Nephron (organoid): ENCODE measurements around the gene OLFML2B.

ENCODE experiments used
- H3K27ac Mint-ChIP-seq, 3 experiments: 2 replicates each; pipeline ENCODE4 v1.8.0; 2020; ENCODE audit warnings: mixed read lengths in 3 of 3, mild to moderate bottlenecking in 2 of 3, moderate library complexity in 1 of 3
- H3K27me3 Mint-ChIP-seq: 2 replicates; pipeline ENCODE4 v1.8.0; 2021; ENCODE audit warnings: low read depth, mild to moderate bottlenecking, moderate library complexity, mixed read lengths
- H3K36me3 Mint-ChIP-seq: 2 replicates; pipeline ENCODE4 v1.8.0; 2020; ENCODE audit warnings: low read depth, mixed read lengths
- H3K4me1 Mint-ChIP-seq: 2 replicates; pipeline ENCODE4 v1.8.0; 2020; ENCODE audit warnings: mixed read lengths
- H3K4me3 Mint-ChIP-seq, 3 experiments: 2 replicates each; pipeline ENCODE4 v1.8.0; 2020; ENCODE audit warnings: mild to moderate bottlenecking in 3 of 3, mixed read lengths in 3 of 3, moderate library complexity in 2 of 3
- H3K9me3 Mint-ChIP-seq: 2 replicates; pipeline ENCODE4 v1.8.0; 2020; ENCODE audit warnings: mixed read lengths
- TF ChIP-seq, protein P1 (sequence below), 3 experiments: fragments of 200-600 bp; sonication (generic); IDR thresholded peaks; one replicate each; pipeline ENCODE4 v1.5.0; 2021; ENCODE audit warnings: antibody characterized with exemption in 3 of 3; ENCODE audit not compliant: unreplicated experiment in 3 of 3

Gene OLFML2B

DNA sequence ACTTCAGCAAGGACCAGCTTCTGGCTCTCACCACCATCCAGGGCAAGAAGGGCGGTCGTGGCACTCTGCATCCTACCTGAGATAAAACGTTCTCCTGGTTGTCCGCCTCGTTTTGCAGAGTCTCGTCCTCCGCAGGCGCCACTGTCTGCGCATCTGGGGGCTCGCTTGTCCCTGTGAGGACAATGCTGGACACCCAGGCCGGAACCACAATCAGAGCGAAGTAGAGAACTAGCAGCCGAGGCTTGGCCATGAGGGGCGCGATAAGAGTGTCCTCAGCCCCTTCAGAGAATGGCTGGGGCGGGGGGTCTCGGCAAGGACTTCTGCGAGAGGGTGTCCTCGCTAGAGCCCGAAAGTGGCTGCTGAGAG is 505 bp downstream of the OLFML2B start:
- Mint-ChIP-seq H3K9me3 (no peaks in the 10 kb centered on the region), H3K36me3 (peaks cover 8% of the 10 kb centered on the region), H3K4me3 (peak overlapping the region; percentile 92 to 99 (median 99)), H3K27ac (peak overlapping the region; percentile 57 to 87 (median 85)), H3K27me3 (peaks cover 11% of the 10 kb centered on the region), H3K4me1 (peaks cover 54% of the 10 kb centered on the region)
- TF ChIP-seq, protein P1, sequence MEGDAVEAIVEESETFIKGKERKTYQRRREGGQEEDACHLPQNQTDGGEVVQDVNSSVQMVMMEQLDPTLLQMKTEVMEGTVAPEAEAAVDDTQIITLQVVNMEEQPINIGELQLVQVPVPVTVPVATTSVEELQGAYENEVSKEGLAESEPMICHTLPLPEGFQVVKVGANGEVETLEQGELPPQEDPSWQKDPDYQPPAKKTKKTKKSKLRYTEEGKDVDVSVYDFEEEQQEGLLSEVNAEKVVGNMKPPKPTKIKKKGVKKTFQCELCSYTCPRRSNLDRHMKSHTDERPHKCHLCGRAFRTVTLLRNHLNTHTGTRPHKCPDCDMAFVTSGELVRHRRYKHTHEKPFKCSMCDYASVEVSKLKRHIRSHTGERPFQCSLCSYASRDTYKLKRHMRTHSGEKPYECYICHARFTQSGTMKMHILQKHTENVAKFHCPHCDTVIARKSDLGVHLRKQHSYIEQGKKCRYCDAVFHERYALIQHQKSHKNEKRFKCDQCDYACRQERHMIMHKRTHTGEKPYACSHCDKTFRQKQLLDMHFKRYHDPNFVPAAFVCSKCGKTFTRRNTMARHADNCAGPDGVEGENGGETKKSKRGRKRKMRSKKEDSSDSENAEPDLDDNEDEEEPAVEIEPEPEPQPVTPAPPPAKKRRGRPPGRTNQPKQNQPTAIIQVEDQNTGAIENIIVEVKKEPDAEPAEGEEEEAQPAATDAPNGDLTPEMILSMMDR (IDR thresholded peaks at IDR 0.05; ENCODE audit: unreplicated experiment in 3 of 3), result no peak

DNA sequence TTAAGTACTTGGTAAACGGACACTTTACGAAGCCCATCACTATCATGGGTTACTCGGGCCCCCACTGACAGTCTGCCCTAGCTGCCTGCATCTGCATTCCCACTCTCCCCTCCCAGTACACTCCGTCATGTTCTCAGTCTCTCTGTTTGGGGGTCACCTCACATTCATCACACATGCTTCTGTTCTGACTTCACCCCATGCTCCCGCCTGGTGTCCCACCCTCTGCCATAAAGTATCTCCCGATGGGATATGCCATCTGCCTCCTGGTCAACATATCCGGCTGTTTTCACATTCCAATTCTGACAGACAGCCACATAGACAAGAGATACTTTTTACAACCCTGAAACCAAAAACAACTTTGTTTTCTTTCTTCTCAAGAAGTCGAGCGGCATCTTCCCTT is 1.0 kb downstream of the OLFML2B start:
- H3K9me3 Mint-ChIP-seq, result no peaks in the 10 kb centered on the region
- H3K27ac Mint-ChIP-seq, result peak overlapping the region; percentile 57 to 87 (median 85)
- TF ChIP-seq, protein P1 (IDR thresholded peaks at IDR 0.05; ENCODE audit: unreplicated experiment in 3 of 3), result no peak
- H3K4me3 Mint-ChIP-seq, result peak overlapping the region; percentile 92 to 99 (median 99)
- peaks cover 11% of the 10 kb centered on the region for H3K27me3 Mint-ChIP-seq
- peaks cover 54% of the 10 kb centered on the region for H3K4me1 Mint-ChIP-seq
- peaks cover 13% of the 10 kb centered on the region for H3K36me3 Mint-ChIP-seq

DNA sequence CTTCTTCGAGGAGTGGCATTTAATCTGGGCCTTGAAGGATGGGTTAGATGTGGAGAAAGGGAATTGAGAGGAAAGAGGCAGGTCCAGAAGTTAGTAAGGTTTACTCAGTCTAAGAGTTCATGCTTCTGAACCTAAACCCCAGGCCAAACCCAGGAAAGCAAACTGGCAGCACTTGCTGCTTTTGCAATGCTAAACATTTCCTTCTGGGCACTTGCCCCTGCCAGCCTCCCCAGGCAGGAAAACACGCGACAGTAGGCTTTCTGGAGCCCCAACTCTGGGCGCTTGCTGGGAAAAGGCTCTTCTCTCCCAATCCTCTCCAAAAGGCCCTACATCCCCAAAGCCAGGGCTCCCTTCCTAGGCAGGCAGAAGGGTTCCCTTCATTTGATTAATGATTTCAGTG is 2.5 kb downstream of the OLFML2B start:
- peaks cover 11% of the 10 kb centered on the region for H3K27me3 Mint-ChIP-seq
- H3K4me1 Mint-ChIP-seq, result peaks cover 59% of the 10 kb centered on the region
- H3K36me3 Mint-ChIP-seq, result peaks cover 27% of the 10 kb centered on the region
- TF ChIP-seq, protein P1 (IDR thresholded peaks at IDR 0.05; ENCODE audit: unreplicated experiment in 3 of 3), result no peak
- H3K4me3 Mint-ChIP-seq, result peak overlapping the region; percentile 92 to 99 (median 99)
- peak overlapping the region; percentile 85 to 87 (median 87) for H3K27ac Mint-ChIP-seq
- H3K9me3 Mint-ChIP-seq, result peaks cover 2% of the 10 kb centered on the region

DNA sequence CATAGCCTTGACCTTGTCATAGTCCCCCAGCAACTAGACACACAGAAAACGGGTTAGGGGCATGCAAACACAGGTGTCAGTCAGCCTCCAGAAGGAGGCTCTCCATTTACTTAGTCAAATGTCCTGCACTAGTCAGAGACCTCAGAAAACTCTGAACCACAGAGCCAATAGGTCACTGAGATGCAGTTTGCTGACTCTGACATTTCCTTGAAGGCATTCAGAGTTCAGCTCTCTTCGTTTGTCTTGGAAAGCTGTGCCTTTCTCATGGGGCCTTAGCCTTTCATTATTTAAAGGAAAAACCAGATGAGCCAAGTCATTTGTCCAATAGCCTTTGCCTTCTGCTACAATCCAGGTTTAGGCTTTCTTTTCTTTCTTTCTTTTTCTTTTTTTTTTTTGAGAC is 3.5 kb downstream of the OLFML2B start:
- Mint-ChIP-seq H3K4me3 (peak overlapping the region; percentile 27 to 99 (median 70)), H3K36me3 (peaks cover 37% of the 10 kb centered on the region), H3K4me1 (peaks cover 63% of the 10 kb centered on the region), H3K9me3 (peaks cover 2% of the 10 kb centered on the region), H3K27ac (peak overlapping the region in 2 of 3 experiments; percentile 57 to 87), H3K27me3 (peaks cover 16% of the 10 kb centered on the region)
- TF ChIP-seq, protein P1 (IDR thresholded peaks at IDR 0.05; ENCODE audit: unreplicated experiment in 3 of 3), result no peak

DNA sequence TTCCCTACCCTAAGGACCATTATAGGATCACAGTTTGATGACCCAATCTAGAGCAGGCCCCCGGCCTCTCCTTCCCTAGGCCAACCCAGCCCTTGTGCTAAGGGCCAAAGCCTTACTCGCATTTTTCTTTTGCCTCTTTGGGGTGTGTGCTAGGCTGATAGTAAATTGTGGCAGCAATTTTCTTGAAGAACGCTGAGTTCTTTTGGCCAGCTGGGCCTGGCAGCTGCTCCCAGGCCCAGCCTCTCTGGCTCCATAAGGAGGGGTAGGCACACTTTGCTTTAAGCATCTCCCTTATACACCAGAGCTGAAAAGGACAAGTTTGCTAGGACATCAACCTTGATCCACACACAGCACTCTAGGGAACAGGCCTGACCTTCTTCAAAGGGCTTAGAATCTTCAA is 4.2 kb downstream of the OLFML2B start:
- peak overlapping the region in 1 of 3 experiments; percentile 20 for H3K4me3 Mint-ChIP-seq
- TF ChIP-seq, protein P1 (IDR thresholded peaks at IDR 0.05; ENCODE audit: unreplicated experiment in 3 of 3), result no peak
- peaks cover 2% of the 10 kb centered on the region for H3K9me3 Mint-ChIP-seq
- peaks cover 64% of the 10 kb centered on the region for H3K4me1 Mint-ChIP-seq
- H3K27ac Mint-ChIP-seq, result no peak overlapping the region
- H3K27me3 Mint-ChIP-seq, result peaks cover 15% of the 10 kb centered on the region
- peaks cover 42% of the 10 kb centered on the region for H3K36me3 Mint-ChIP-seq

DNA sequence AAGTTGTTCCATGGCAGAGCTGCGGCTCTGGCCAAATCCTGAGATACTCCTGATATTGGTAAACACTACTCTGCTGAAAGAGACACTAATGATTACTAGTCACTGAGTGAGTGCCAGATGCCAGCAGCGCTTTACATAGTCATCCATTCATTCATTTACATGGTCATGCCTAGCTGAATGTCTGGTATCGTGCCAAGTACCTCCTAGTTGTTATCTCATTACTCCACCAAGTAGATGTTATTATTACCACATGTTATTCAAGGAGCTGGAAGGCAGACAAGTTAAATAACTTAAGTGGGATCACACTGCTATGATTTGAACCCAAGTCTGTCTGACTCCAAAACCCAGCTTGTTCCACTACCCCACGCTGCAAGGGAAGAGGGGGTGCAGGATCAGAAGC is 4.7 kb downstream of the OLFML2B start:
- Mint-ChIP-seq H3K4me1 (peaks cover 63% of the 10 kb centered on the region), H3K9me3 (peaks cover 4% of the 10 kb centered on the region), H3K36me3 (peaks cover 46% of the 10 kb centered on the region), H3K27ac (peak overlapping the region in 2 of 3 experiments; percentile 39 to 49), H3K27me3 (peaks cover 11% of the 10 kb centered on the region), H3K4me3 (peak overlapping the region in 1 of 3 experiments; percentile 45)
- TF ChIP-seq, protein P1 (IDR thresholded peaks at IDR 0.05; ENCODE audit: unreplicated experiment in 3 of 3), result no peak
